Forelimb muscle (tissue), 1 donor: ENCODE results near the gene LPP. TPM values are rescaled to one million over a fixed set of nuclear protein-coding genes. Genes with fewer than 3 reads are reported as not detected.

Source experiments
- DNase-seq: peaks from one replicate; pipeline ENCODE4 v3.0.0-alpha.2; 2013; ENCODE audit warnings: low read depth
- polyA plus RNA-seq: library from polyadenylated mRNA; unstranded; fragments of 120-200 nt; gene quantifications from one replicate; pipeline ENCODE4 v1.2.1, GENCODE V29; 2013; ENCODE audit not compliant: insufficient read length

The LPP gene
- polyA plus RNA-seq, 1 donor = 12.4 TPM

- no peak for DNase-seq
Observed at GRCh38 chr3:188546835-188547670, 393.1 kb downstream of the LPP start.

GRCh38 chr3:188553569-188553968, 399.6 kb downstream of the LPP start:
- DNase-seq = no peak

GRCh38 chr3:188554404-188554803, 400.4 kb downstream of the LPP start:
- no peak for DNase-seq

- DNase-seq = no peak
Observed at GRCh38 chr3:188557235-188557634, 403.3 kb downstream of the LPP start.

- DNase-seq = no peak
Observed at GRCh38 chr3:188558343-188559071, 404.6 kb downstream of the LPP start.

- no peak for DNase-seq
Observed at GRCh38 chr3:188559072-188559429, 405.1 kb downstream of the LPP start.

GRCh38 chr3:188559856-188560255, 405.9 kb downstream of the LPP start:
- no peak for DNase-seq

GRCh38 chr3:188562144-188562543, 408.2 kb downstream of the LPP start:
- DNase-seq = no peak

GRCh38 chr3:188567478-188568195, 413.7 kb downstream of the LPP start:
- no peak for DNase-seq

- DNase-seq = no peak
Observed at GRCh38 chr3:188568736-188569135, 414.8 kb downstream of the LPP start.

- DNase-seq = no peak
Observed at GRCh38 chr3:188571531-188572095, 417.7 kb downstream of the LPP start.

GRCh38 chr3:188573291-188573940, 419.5 kb downstream of the LPP start:
- DNase-seq = no peak

GRCh38 chr3:188573956-188574355, 420.0 kb downstream of the LPP start:
- no peak for DNase-seq

- no peak for DNase-seq
Observed at GRCh38 chr3:188574885-188575284, 420.9 kb downstream of the LPP start.

- DNase-seq = no peak
Observed at GRCh38 chr3:188575501-188575900, 421.5 kb downstream of the LPP start.

- no peak for DNase-seq
Observed at GRCh38 chr3:188577539-188577938, 423.6 kb downstream of the LPP start.

- peak; percentile 73 for DNase-seq
Observed at GRCh38 chr3:188578576-188579363, 424.8 kb downstream of the LPP start.

GRCh38 chr3:188580223-188580622, 426.3 kb downstream of the LPP start:
- no peak for DNase-seq

- no peak for DNase-seq
Observed at GRCh38 chr3:188580659-188581058, 426.7 kb downstream of the LPP start.

- DNase-seq = no peak
Observed at GRCh38 chr3:188581365-188581764, 427.4 kb downstream of the LPP start.

GRCh38 chr3:188581792-188582191, 427.8 kb downstream of the LPP start:
- DNase-seq = no peak
